Measurements from ENCODE around the gene ARHGEF26. TPM values are rescaled to one million over a fixed set of nuclear protein-coding genes. Genes with fewer than 3 reads are reported as not detected.

The ARHGEF26 gene
- polyA plus RNA-seq, 1 donor (not counting 4 experiments of a cell fraction or from before 2014, with no cell fraction given): 2.2 TPM

GRCh38 chr3:154143873-154144272 is 22.7 kb downstream of the ARHGEF26 start:
- no peak overlapping the region for H3K4me3 ChIP-seq (ENCODE audit: control insufficient read depth in 2 of 3, extremely low read depth in 1 of 3, insufficient read depth in 2 of 3, low read depth in 1 of 3, low read length in 3 of 3)
- H3K27me3 ChIP-seq (ENCODE audit: control insufficient read depth, extremely low read depth, insufficient read depth, low read length): no peaks in the 10 kb centered on the region
- FAIRE-seq: no peak
- H3K9me1 ChIP-seq (ENCODE audit: control insufficient read depth, extremely low read depth, insufficient read depth, low read length): no peaks in the 10 kb centered on the region
- H3K79me2 ChIP-seq (ENCODE audit: control insufficient read depth, insufficient read depth, low read length): no peaks in the 10 kb centered on the region
- no peak overlapping the region for H3K9ac ChIP-seq (ENCODE audit: control insufficient read depth, extremely low read depth, insufficient read depth, low read length)
- no peak overlapping the region for H2AFZ ChIP-seq (ENCODE audit: control insufficient read depth, low read length)
- no peaks in the 10 kb centered on the region for H3K9me3 ChIP-seq (ENCODE audit: control insufficient read depth, low read depth, low read length)
- TF ChIP-seq EZH2 (IDR thresholded peaks at IDR 0.05; ENCODE audit: low read length) (no peak), CTCF (optimal IDR thresholded peaks at IDR 0.05 in 1 of 3, IDR thresholded peaks at IDR 0.05 in 1 of 3, conservative IDR thresholded peaks at IDR 0.05 in 1 of 3; ENCODE audit: extremely low read depth in 1 of 3, insufficient read depth in 2 of 3, low read length in 3 of 3) (no peak)
- no peaks in the 10 kb centered on the region for H4K20me1 ChIP-seq (ENCODE audit: control insufficient read depth, extremely low read depth, insufficient read depth, low read length)
- H3K4me1 ChIP-seq (ENCODE audit: control insufficient read depth, extremely low read depth, insufficient read depth, low read length): peaks cover 3% of the 10 kb centered on the region
- H3K4me2 ChIP-seq (ENCODE audit: control insufficient read depth, extremely low read depth, insufficient read depth, low read depth, low read length): no peak overlapping the region
- no peak for DNase-seq (ENCODE audit: low read depth, low spot score)
- H3K36me3 ChIP-seq (ENCODE audit: control insufficient read depth in 2 of 2, extremely low read depth in 1 of 2, insufficient read depth in 2 of 2, low read length in 2 of 2): no peaks in the 10 kb centered on the region
- H3K27ac ChIP-seq (ENCODE audit: control insufficient read depth, insufficient read depth, low read length): no peak overlapping the region
- dilution Hi-C loops (cut with MboI; ENCODE audit: extremely low pct_ligation_motif_present, low sequenced_read_pairs): no loop called here

- dilution Hi-C loops (cut with MboI; ENCODE audit: extremely low pct_ligation_motif_present, low sequenced_read_pairs): no loop called here
- TF ChIP-seq CTCF (optimal IDR thresholded peaks at IDR 0.05 in 1 of 3, IDR thresholded peaks at IDR 0.05 in 1 of 3, conservative IDR thresholded peaks at IDR 0.05 in 1 of 3; ENCODE audit: extremely low read depth in 1 of 3, insufficient read depth in 2 of 3, low read length in 3 of 3) (no peak), EZH2 (IDR thresholded peaks at IDR 0.05; ENCODE audit: low read length) (no peak)
- H3K4me2 ChIP-seq (ENCODE audit: control insufficient read depth, extremely low read depth, insufficient read depth, low read depth, low read length): no peak overlapping the region
- H3K4me3 ChIP-seq (ENCODE audit: control insufficient read depth in 2 of 3, extremely low read depth in 1 of 3, insufficient read depth in 2 of 3, low read depth in 1 of 3, low read length in 3 of 3): no peak overlapping the region
- DNase-seq (ENCODE audit: low read depth, low spot score): no peak
- no peaks in the 10 kb centered on the region for H3K36me3 ChIP-seq (ENCODE audit: control insufficient read depth in 2 of 2, extremely low read depth in 1 of 2, insufficient read depth in 2 of 2, low read length in 2 of 2)
- no peaks in the 10 kb centered on the region for H3K9me3 ChIP-seq (ENCODE audit: control insufficient read depth, low read depth, low read length)
- H3K4me1 ChIP-seq (ENCODE audit: control insufficient read depth, extremely low read depth, insufficient read depth, low read length): peaks cover 3% of the 10 kb centered on the region
- H3K27ac ChIP-seq (ENCODE audit: control insufficient read depth, insufficient read depth, low read length): no peak overlapping the region
- no peaks in the 10 kb centered on the region for H3K27me3 ChIP-seq (ENCODE audit: control insufficient read depth, extremely low read depth, insufficient read depth, low read length)
- no peaks in the 10 kb centered on the region for H3K9me1 ChIP-seq (ENCODE audit: control insufficient read depth, extremely low read depth, insufficient read depth, low read length)
- no peaks in the 10 kb centered on the region for H3K79me2 ChIP-seq (ENCODE audit: control insufficient read depth, insufficient read depth, low read length)
- no peak overlapping the region for H3K9ac ChIP-seq (ENCODE audit: control insufficient read depth, extremely low read depth, insufficient read depth, low read length)
- no peak for FAIRE-seq
- no peaks in the 10 kb centered on the region for H4K20me1 ChIP-seq (ENCODE audit: control insufficient read depth, extremely low read depth, insufficient read depth, low read length)
- H2AFZ ChIP-seq (ENCODE audit: control insufficient read depth, low read length): no peak overlapping the region
Measured at GRCh38 chr3:154144825-154145465, 23.8 kb downstream of the ARHGEF26 start.

Data from keratinocyte (primary cell).